HG02884 (cell line): Measurements from ENCODE around the gene GRWD1.
A peak's percentile ranks its signal among the peaks of the same experiment; 100 is the strongest.
"Not testable (repeated sequence)": the region's sequence is repeated elsewhere in the genome, so short reads cannot be mapped to it uniquely, and the experiment has no call there.

Experiments
- ATAC-seq: cut with Tn5 transposase; IDR thresholded peaks from one replicate; pipeline ENCODE4 v1.9.1; 2021; ENCODE audit warnings: mild to moderate bottlenecking, moderate library complexity; ENCODE audit not compliant: unreplicated experiment

Gene GRWD1

GRCh38 chr19:48478339-48479256, 32.8 kb downstream of the GRWD1 start:
- no peak for ATAC-seq

- no peak for ATAC-seq
Measured at GRCh38 chr19:48479686-48480085, 33.9 kb downstream of the GRWD1 start.

GRCh38 chr19:48480183-48480557, 34.4 kb downstream of the GRWD1 start:
- no peak for ATAC-seq

GRCh38 chr19:48480558-48481500, 35.0 kb downstream of the GRWD1 start:
- no peak for ATAC-seq

GRCh38 chr19:48481846-48482639, 36.3 kb downstream of the GRWD1 start:
- ATAC-seq: no peak

- ATAC-seq: no peak
Measured at GRCh38 chr19:48483301-48483700, 37.5 kb downstream of the GRWD1 start.

GRCh38 chr19:48484247-48484893, 38.6 kb downstream of the GRWD1 start:
- no peak for ATAC-seq

GRCh38 chr19:48484931-48485612, 39.3 kb downstream of the GRWD1 start:
- no peak for ATAC-seq

- not testable (repeated sequence) for ATAC-seq
Measured at GRCh38 chr19:48486706-48487105, 40.9 kb downstream of the GRWD1 start.

- no peak for ATAC-seq
Measured at GRCh38 chr19:48487544-48487943, 41.8 kb downstream of the GRWD1 start.

GRCh38 chr19:48487948-48488347, 42.2 kb downstream of the GRWD1 start:
- no peak for ATAC-seq

GRCh38 chr19:48488478-48488877, 42.7 kb downstream of the GRWD1 start:
- not testable (repeated sequence) for ATAC-seq

- ATAC-seq: no peak
Measured at GRCh38 chr19:48489608-48490216, 43.9 kb downstream of the GRWD1 start.

GRCh38 chr19:48490981-48491792, 45.4 kb downstream of the GRWD1 start:
- ATAC-seq: no peak

GRCh38 chr19:48491793-48492123, 46.0 kb downstream of the GRWD1 start:
- ATAC-seq: no peak

GRCh38 chr19:48492925-48493717, 47.3 kb downstream of the GRWD1 start:
- ATAC-seq: peak; percentile 49

GRCh38 chr19:48493718-48494401, 48.1 kb downstream of the GRWD1 start:
- ATAC-seq: no peak
